ENCODE measurements around the gene SBK2.

- TF ChIP-seq LEF1 (IDR thresholded peaks at IDR 0.05; ENCODE audit: borderline replicate concordance) = no peak
- no peak for TF ChIP-seq TARDBP (IDR thresholded peaks at IDR 0.05)
- TF ChIP-seq FOXA1 (IDR thresholded peaks at IDR 0.05) = no peak
- TF ChIP-seq HDGF (IDR thresholded peaks at IDR 0.05; ENCODE audit: borderline replicate concordance) = no peak
- no peak for TF ChIP-seq ELF4 (IDR thresholded peaks at IDR 0.05)
Observed at GRCh38 chr19:55504981-55505380, 32.0 kb downstream of the SBK2 start.
